ENCODE data around the gene SSR3. TPM values are rescaled to one million over a fixed set of nuclear protein-coding genes. Genes with fewer than 3 reads are reported as not detected.

Gene SSR3
- total RNA-seq, 1 donor from 2014 or later = 178 TPM

DNA sequence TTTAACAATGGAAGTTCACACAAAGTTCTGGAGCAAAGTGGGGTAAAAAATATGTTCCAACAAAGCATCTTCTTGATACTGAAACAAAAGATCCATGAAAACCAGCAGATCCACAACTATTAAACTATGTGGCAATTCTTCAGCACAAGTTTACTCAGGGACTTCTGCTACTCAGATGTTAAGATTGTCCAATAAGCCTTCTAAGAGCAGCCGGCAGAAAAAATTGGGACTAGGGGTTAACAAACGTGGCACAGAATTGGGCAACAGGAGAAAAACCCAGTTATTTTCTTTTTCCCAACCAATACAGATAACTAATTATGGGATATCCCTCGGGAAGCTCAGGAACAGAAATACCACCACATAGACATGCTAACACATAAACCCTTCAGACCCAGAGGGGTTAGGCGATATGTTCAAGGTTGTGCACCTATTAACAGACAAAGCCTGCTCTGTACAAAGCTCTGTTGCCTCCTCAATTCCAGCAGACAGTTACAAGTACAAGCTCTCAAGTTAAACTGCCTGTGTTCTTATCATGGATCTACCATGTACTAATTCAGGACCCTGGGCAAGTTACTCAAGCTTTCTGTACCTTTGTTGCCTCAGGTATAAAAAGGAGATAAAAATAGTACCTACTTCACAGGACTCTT, 6.8 kb downstream of the SSR3 start:
- TF ChIP-seq, protein P1, sequence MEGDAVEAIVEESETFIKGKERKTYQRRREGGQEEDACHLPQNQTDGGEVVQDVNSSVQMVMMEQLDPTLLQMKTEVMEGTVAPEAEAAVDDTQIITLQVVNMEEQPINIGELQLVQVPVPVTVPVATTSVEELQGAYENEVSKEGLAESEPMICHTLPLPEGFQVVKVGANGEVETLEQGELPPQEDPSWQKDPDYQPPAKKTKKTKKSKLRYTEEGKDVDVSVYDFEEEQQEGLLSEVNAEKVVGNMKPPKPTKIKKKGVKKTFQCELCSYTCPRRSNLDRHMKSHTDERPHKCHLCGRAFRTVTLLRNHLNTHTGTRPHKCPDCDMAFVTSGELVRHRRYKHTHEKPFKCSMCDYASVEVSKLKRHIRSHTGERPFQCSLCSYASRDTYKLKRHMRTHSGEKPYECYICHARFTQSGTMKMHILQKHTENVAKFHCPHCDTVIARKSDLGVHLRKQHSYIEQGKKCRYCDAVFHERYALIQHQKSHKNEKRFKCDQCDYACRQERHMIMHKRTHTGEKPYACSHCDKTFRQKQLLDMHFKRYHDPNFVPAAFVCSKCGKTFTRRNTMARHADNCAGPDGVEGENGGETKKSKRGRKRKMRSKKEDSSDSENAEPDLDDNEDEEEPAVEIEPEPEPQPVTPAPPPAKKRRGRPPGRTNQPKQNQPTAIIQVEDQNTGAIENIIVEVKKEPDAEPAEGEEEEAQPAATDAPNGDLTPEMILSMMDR (IDR thresholded peaks at IDR 0.05) = no peak
- intact Hi-C loops (cut with DNase I) = no loop called here
- no peak for ATAC-seq
- DNase-seq = no peak
- Histone ChIP-seq H3K4me1 (peaks cover 28% of the 10 kb centered on the region), H3K9me3 (no peaks in the 10 kb centered on the region), H3K27me3 (no peaks in the 10 kb centered on the region), H3K4me3 (no peak overlapping the region), H3K27ac (no peak overlapping the region), H3K36me3 (peaks cover 98% of the 10 kb centered on the region)

DNA sequence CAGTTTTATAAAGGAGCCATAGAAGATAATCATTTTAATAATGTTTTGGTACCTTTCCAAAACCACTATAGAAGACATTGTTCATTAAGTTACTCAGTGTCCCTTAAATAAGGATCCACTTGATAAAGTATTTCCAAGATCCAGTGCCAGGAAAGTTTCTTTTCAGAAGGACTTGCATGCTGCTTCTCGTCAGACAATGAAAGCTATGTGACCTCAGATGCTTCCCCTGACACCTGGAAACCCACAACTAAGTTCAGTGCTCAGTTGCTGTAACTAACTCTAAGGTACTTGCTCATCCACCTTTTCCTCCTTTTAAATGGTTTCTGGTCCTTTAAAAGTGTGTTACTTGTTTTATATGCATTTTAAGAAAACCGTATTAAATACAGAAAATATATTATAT, 7.3 kb downstream of the SSR3 start:
- Histone ChIP-seq H3K27me3 (no peaks in the 10 kb centered on the region), H3K27ac (no peak overlapping the region), H3K4me3 (no peak overlapping the region), H3K9me3 (no peaks in the 10 kb centered on the region), H3K36me3 (peaks cover 98% of the 10 kb centered on the region), H3K4me1 (peaks cover 23% of the 10 kb centered on the region)
- intact Hi-C loops (cut with DNase I) = no loop called here
- TF ChIP-seq, protein P1 (IDR thresholded peaks at IDR 0.05) = no peak
- ATAC-seq (no peak), DNase-seq (no peak)

DNA sequence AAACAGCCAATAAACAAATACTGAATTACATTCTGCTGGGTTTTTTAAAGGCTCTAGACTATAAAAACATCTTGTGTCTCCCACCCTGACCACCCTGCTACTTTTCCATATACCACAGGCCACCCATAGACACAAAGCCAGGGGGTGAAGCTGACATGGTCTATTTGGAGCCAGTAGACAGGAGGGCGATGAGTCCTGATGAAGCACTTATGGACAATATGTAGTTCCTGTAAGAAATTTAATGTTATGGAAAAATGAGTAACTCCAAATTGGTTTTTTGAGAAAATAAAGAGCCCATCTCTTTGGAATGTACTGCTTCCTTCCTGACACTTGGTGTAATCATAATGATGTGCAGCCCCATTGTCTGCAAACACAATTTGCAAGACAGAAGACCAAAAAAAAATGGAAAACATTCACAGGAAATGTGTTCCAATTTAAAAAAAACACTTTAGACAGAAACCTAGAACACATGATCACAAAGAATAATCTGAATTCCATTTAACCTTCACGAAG, 11.8 kb downstream of the SSR3 start:
- H3K4me1 ChIP-seq = peaks cover 6% of the 10 kb centered on the region
- no peaks in the 10 kb centered on the region for H3K9me3 ChIP-seq
- intact Hi-C loops (cut with DNase I) = no loop called here
- H3K27ac ChIP-seq = no peak overlapping the region
- ATAC-seq = no peak
- TF ChIP-seq, protein P1 (IDR thresholded peaks at IDR 0.05) = no peak
- H3K27me3 ChIP-seq = no peaks in the 10 kb centered on the region
- no peak overlapping the region for H3K4me3 ChIP-seq
- no peak for DNase-seq
- peaks cover 78% of the 10 kb centered on the region for H3K36me3 ChIP-seq

DNA sequence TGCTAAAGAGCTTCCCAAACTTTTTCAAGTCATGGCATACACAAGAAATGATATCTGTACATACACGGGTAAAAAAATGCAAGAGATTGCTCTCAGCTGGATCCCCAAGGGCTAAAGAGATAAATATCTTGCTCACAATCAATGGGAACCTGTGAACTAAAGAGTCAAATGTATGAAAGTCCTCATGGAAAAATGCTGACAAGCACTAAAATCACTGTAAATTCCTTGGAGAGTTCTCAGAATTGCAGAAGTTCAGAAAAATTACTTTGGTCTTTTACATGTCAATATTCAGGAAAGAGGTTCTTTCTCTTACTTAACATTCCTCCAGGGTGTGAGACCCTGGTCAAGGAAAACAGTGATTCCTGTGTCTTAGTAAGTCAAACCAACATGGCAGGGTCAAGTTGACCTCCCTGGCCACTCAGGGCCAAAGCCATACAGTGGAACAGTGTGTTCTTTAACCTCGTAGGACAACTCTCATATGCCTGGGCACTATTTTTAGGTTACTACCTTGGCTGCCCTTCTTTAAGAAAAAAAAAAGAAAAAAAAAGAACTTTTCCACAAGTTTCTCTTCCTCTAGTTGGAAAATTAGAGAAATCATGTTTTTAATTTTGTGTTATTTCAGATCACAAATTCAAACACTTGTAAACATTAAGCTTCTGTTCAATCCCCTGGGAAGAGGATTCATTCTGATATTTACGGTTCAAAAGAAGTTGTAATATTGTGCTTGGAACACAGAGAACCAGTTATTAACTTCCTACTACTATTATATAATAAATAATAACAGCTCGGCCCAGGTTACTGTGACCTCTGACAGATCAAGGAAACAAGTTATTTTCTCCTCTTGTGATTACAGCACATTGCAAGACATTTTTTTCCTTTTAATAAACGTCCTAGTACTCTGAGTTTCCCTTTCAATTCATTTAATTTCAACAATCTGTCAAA, 12.5 kb downstream of the SSR3 start:
- Histone ChIP-seq H3K27ac (no peak overlapping the region), H3K4me3 (no peak overlapping the region), H3K4me1 (no peaks in the 10 kb centered on the region), H3K9me3 (no peaks in the 10 kb centered on the region), H3K36me3 (peaks cover 70% of the 10 kb centered on the region), H3K27me3 (no peaks in the 10 kb centered on the region)
- intact Hi-C loops (cut with DNase I) = no loop called here
- ATAC-seq = no peak
- DNase-seq = no peak
- TF ChIP-seq, protein P1 (IDR thresholded peaks at IDR 0.05) = no peak

DNA sequence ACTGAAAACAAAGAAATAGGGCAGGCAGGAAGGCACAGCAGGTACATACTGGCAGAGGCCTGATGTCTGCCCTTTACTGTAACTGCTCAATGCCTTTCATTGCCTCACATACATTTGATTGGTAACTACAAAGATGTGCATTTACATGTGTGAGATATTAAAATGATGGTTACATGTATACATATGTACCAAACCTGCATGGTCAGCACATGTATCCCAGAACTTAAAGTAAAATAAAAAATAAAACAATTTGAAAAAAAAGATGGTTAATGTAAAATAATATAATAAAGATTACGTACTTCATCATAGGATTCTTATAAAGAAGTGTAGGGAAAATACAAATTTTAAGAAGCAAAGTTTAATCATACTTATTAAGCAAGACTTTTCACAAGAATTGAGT, 15.1 kb downstream of the SSR3 start:
- TF ChIP-seq, protein P1 (IDR thresholded peaks at IDR 0.05) = no peak
- no peak for DNase-seq

More for the DNA sequence above, 15.1 kb downstream of the SSR3 start:
- intact Hi-C loops (cut with DNase I) = no loop called here
- Histone ChIP-seq H3K4me1 (peaks cover 10% of the 10 kb centered on the region), H3K36me3 (peaks cover 53% of the 10 kb centered on the region), H3K27ac (no peak overlapping the region), H3K4me3 (no peak overlapping the region), H3K9me3 (no peaks in the 10 kb centered on the region), H3K27me3 (no peaks in the 10 kb centered on the region)
- no peak for ATAC-seq

Measured in upper lobe of right lung (tissue), 1 donor.